ENCODE data around the gene CEMIP.

CEMIP gene

GRCh38 chr15:80916056-80916455 lies 136.9 kb downstream of the CEMIP start:
- Histone ChIP-seq H3K9me2 (replicated peaks; ENCODE audit: low read depth, low read length) (no peaks in the 10 kb centered on the region), H3K79me2 (ENCODE audit: insufficient read depth, low read length) (no peaks in the 10 kb centered on the region), H3K36me3 (ENCODE audit: insufficient read depth, low read length) (no peaks in the 10 kb centered on the region), H3K9ac (ENCODE audit: low read depth, low read length, poor library complexity, severe bottlenecking) (no peak overlapping the region), H3K4me1 (ENCODE audit: insufficient read depth, low read length, poor library complexity, severe bottlenecking) (peaks cover 5% of the 10 kb centered on the region), H2AFZ (ENCODE audit: low read length) (no peak overlapping the region), H3K27me3 (ENCODE audit: insufficient read depth, low read length, poor library complexity, severe bottlenecking) (no peaks in the 10 kb centered on the region), H3F3A (ENCODE audit: low read depth) (no peaks in the 10 kb centered on the region), H3K4me3 (ENCODE audit: low read length, poor library complexity, severe bottlenecking) (no peak overlapping the region), H3K4me2 (ENCODE audit: low read depth, low read length, poor library complexity, severe bottlenecking) (no peak overlapping the region), H3K9me3 (ENCODE audit: insufficient read depth, low read depth, low read length) (no peaks in the 10 kb centered on the region), H4K20me1 (ENCODE audit: insufficient read depth, low read length, poor library complexity, severe bottlenecking) (no peaks in the 10 kb centered on the region)
- no peak for TF ChIP-seq EZH2phosphoT487 (IDR thresholded peaks at IDR 0.05; ENCODE audit: borderline replicate concordance)
- no peak for TF ChIP-seq CTCF (conservative IDR thresholded peaks at IDR 0.05; ENCODE audit: low read length)

DNA sequence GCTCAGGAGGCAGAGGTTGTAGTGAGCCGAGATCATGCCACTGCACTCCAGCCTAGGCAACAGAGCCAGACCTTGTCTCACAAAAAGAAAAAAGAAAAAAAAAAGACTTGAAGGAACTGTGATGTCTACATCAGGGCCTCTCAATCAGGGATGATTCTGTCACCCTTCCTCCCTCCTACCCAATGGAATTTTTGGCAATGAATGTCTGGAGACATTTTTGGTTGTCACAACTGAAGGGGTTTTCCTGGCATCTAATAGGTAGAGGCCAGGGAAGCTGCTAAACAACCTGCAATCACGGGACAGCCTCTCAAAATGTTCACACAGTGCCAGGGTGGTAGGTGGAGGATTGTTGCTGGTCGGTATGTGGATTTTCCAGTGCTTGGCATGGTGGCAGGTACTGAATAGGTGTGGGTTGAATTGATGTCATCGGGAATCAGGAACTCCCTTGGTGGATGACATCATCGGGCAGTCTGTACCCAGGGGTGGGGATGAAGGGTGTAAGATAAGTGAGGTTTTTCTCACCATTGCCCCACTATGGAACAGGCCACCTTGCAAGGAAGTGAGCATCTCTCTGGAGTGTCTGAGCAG lies 139.1 kb downstream of the CEMIP start:
- Histone ChIP-seq H3K9me3 (ENCODE audit: insufficient read depth, low read depth, low read length) (no peaks in the 10 kb centered on the region), H3F3A (ENCODE audit: low read depth) (no peaks in the 10 kb centered on the region), H3K27me3 (ENCODE audit: insufficient read depth, low read length, poor library complexity, severe bottlenecking) (no peaks in the 10 kb centered on the region), H3K4me1 (ENCODE audit: insufficient read depth, low read length, poor library complexity, severe bottlenecking) (peaks cover 5% of the 10 kb centered on the region), H3K9me2 (replicated peaks; ENCODE audit: low read depth, low read length) (no peaks in the 10 kb centered on the region), H3K4me2 (ENCODE audit: low read depth, low read length, poor library complexity, severe bottlenecking) (no peak overlapping the region), H3K4me3 (ENCODE audit: low read length, poor library complexity, severe bottlenecking) (no peak overlapping the region), H4K20me1 (ENCODE audit: insufficient read depth, low read length, poor library complexity, severe bottlenecking) (no peaks in the 10 kb centered on the region), H2AFZ (ENCODE audit: low read length) (no peak overlapping the region), H3K36me3 (ENCODE audit: insufficient read depth, low read length) (no peaks in the 10 kb centered on the region), H3K79me2 (ENCODE audit: insufficient read depth, low read length) (no peaks in the 10 kb centered on the region), H3K9ac (ENCODE audit: low read depth, low read length, poor library complexity, severe bottlenecking) (no peak overlapping the region)
- TF ChIP-seq CTCF (conservative IDR thresholded peaks at IDR 0.05; ENCODE audit: low read length) (no peak), EZH2phosphoT487 (IDR thresholded peaks at IDR 0.05; ENCODE audit: borderline replicate concordance) (no peak)

GRCh38 chr15:80920271-80920699 lies 141.1 kb downstream of the CEMIP start:
- no peaks in the 10 kb centered on the region for H3K9me3 ChIP-seq (ENCODE audit: insufficient read depth, low read depth, low read length)
- H3K4me2 ChIP-seq (ENCODE audit: low read depth, low read length, poor library complexity, severe bottlenecking), result no peak overlapping the region
- no peaks in the 10 kb centered on the region for H3K27me3 ChIP-seq (ENCODE audit: insufficient read depth, low read length, poor library complexity, severe bottlenecking)
- H3K9ac ChIP-seq (ENCODE audit: low read depth, low read length, poor library complexity, severe bottlenecking), result no peak overlapping the region
- H3K4me1 ChIP-seq (ENCODE audit: insufficient read depth, low read length, poor library complexity, severe bottlenecking), result peaks cover 5% of the 10 kb centered on the region
- no peaks in the 10 kb centered on the region for H3K36me3 ChIP-seq (ENCODE audit: insufficient read depth, low read length)
- TF ChIP-seq CTCF (conservative IDR thresholded peaks at IDR 0.05; ENCODE audit: low read length) (no peak), EZH2phosphoT487 (IDR thresholded peaks at IDR 0.05; ENCODE audit: borderline replicate concordance) (no peak)
- no peak overlapping the region for H2AFZ ChIP-seq (ENCODE audit: low read length)
- no peak overlapping the region for H3K4me3 ChIP-seq (ENCODE audit: low read length, poor library complexity, severe bottlenecking)
- H3K9me2 ChIP-seq (replicated peaks; ENCODE audit: low read depth, low read length), result no peaks in the 10 kb centered on the region
- H3K79me2 ChIP-seq (ENCODE audit: insufficient read depth, low read length), result no peaks in the 10 kb centered on the region
- no peaks in the 10 kb centered on the region for H4K20me1 ChIP-seq (ENCODE audit: insufficient read depth, low read length, poor library complexity, severe bottlenecking)
- no peaks in the 10 kb centered on the region for H3F3A ChIP-seq (ENCODE audit: low read depth)

All from Loucy (cell line).